ENCODE data around the gene C6orf120.

DNA sequence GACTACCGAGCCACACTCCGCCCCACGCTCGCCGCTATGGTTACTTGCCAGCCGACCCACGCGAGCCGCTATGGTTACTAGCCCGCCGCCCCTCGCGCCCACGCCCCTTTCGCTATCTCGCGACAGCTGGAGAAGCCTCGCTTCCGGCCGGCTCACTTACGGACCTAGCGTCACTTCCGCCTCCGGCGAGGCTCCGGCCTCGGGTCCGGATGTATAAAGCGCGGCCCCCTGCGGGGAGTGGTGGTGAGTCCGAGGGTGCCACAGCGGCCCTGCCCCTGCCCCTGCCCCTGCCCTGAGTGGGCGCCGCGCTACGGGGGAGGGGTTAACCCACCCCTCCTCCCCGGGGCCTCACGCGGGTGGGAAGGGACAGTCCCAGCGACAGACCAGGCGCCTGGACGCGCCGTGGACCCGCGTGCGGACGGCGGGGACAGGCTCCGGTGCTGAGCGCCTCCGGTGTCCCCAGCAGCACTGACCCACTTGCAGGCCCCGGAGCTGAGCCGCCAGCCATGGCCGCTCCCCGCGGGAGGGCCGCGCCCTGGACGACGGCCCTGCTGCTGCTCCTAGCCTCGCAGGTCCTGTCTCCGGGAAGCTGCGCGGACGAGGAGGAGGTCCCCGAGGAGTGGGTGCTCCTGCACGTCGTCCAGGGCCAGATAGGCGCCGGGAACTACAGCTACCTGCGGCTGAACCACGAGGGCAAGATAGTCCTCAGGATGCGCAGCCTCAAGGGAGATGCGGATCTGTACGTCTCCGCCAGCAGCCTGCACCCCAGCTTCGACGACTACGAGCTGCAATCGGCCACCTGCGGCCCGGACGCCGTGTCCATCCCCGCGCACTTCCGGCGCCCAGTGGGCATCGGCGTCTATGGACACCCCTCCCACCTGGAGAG is at the start of gene C6orf120, which contains the start of gene WDR27:
- TF ChIP-seq, protein P1, sequence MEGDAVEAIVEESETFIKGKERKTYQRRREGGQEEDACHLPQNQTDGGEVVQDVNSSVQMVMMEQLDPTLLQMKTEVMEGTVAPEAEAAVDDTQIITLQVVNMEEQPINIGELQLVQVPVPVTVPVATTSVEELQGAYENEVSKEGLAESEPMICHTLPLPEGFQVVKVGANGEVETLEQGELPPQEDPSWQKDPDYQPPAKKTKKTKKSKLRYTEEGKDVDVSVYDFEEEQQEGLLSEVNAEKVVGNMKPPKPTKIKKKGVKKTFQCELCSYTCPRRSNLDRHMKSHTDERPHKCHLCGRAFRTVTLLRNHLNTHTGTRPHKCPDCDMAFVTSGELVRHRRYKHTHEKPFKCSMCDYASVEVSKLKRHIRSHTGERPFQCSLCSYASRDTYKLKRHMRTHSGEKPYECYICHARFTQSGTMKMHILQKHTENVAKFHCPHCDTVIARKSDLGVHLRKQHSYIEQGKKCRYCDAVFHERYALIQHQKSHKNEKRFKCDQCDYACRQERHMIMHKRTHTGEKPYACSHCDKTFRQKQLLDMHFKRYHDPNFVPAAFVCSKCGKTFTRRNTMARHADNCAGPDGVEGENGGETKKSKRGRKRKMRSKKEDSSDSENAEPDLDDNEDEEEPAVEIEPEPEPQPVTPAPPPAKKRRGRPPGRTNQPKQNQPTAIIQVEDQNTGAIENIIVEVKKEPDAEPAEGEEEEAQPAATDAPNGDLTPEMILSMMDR (IDR thresholded peaks at IDR 0.05; ENCODE audit: low read depth, low read length, poor library complexity, severe bottlenecking): no peak
- TF ChIP-seq EZH2phosphoT487 (IDR thresholded peaks at IDR 0.05; ENCODE audit: borderline replicate concordance, low read length): no peak
